Lower lobe of right lung (tissue), 2 donors: ENCODE results near the gene SLC9A9. TPM values are rescaled to one million over a fixed set of nuclear protein-coding genes. Genes with fewer than 3 reads are reported as not detected.
A peak's percentile ranks its signal among the peaks of the same experiment; 100 is the strongest.

Source experiments
- ATAC-seq, 2 donors: fragments of 200-7000 bp; cut with Tn5 transposase; one replicate each; pipeline ENCODE4 v1.9.1; 2020 to 2022; ENCODE audit warnings: mild to moderate bottlenecking in 2 of 2, moderate library complexity in 2 of 2
- DNase-seq: peaks from one replicate; pipeline ENCODE4 v3.0.0-alpha.2; 2020
- H3K27ac ChIP-seq: fragments of 200-600 bp; one replicate; pipeline ENCODE4 v1.8.0; 2022
- H3K27me3 ChIP-seq: fragments of 200-600 bp; one replicate; pipeline ENCODE4 v1.8.0; 2022; ENCODE audit warnings: low read depth
- H3K36me3 ChIP-seq: fragments of 200-600 bp; one replicate; pipeline ENCODE4 v1.8.0; 2022; ENCODE audit warnings: mild to moderate bottlenecking
- H3K4me1 ChIP-seq: fragments of 200-600 bp; one replicate; pipeline ENCODE4 v1.8.0; 2022
- H3K4me3 ChIP-seq: fragments of 200-600 bp; one replicate; pipeline ENCODE4 v1.8.0; 2022; ENCODE audit warnings: mild to moderate bottlenecking
- H3K9me3 ChIP-seq: fragments of 200-600 bp; one replicate; pipeline ENCODE4 v1.8.0; 2022
- CTCF ChIP-seq: fragments of 200-600 bp; IDR thresholded peaks from one replicate; pipeline ENCODE4 v1.8.0; 2022; ENCODE audit warnings: antibody characterized with exemption, mild to moderate bottlenecking
- intact Hi-C: fragments of 100-400 bp; cut with DNase I; formaldehyde crosslinking; loops from one replicate; pipeline ENCODE4 v1.11.0; 2022
- total RNA-seq: library from RNA; stranded (reverse); fragmentation: NEBNext Ultra II Directional; extraction: Animal tissue kit (Norgen Biotek cat#: 25700); gene quantifications from one replicate; pipeline ENCODE4 v1.2.1, GENCODE V29; 2021
- donor health status: DM: no; HTN: yes; CAD: no; lungs with severe emphysema.

The SLC9A9 gene
- total RNA-seq, 1 donor from 2014 or later, result 15.6 TPM

- no peaks in the 10 kb centered on the region for H3K36me3 ChIP-seq
- no peak overlapping the region for H3K27ac ChIP-seq
- H3K27me3 ChIP-seq, result no peaks in the 10 kb centered on the region
- H3K9me3 ChIP-seq, result no peaks in the 10 kb centered on the region
- DNase-seq (no peak), ATAC-seq (no peak)
- intact Hi-C loops, result no loop called here
- H3K4me3 ChIP-seq, result no peak overlapping the region
- TF ChIP-seq CTCF, result no peak
- no peaks in the 10 kb centered on the region for H3K4me1 ChIP-seq
These were observed 252.7 kb downstream of the SLC9A9 start for GRCh38 chr3:143595456-143596077.

GRCh38 chr3:143594206-143594605 lies 254.1 kb downstream of the SLC9A9 start:
- Histone ChIP-seq H3K36me3 (no peaks in the 10 kb centered on the region), H3K9me3 (no peaks in the 10 kb centered on the region), H3K27me3 (no peaks in the 10 kb centered on the region), H3K4me3 (no peak overlapping the region), H3K4me1 (no peaks in the 10 kb centered on the region), H3K27ac (no peak overlapping the region)
- ATAC-seq (no peak), DNase-seq (no peak)
- TF ChIP-seq CTCF, result no peak
- intact Hi-C loops, result no loop called here

- Histone ChIP-seq H3K36me3 (no peaks in the 10 kb centered on the region), H3K9me3 (no peaks in the 10 kb centered on the region), H3K4me1 (peaks cover 7% of the 10 kb centered on the region), H3K27ac (no peak overlapping the region), H3K27me3 (no peaks in the 10 kb centered on the region), H3K4me3 (no peak overlapping the region)
- ATAC-seq (no peak), DNase-seq (no peak)
- intact Hi-C loops, result no loop called here
- no peak for TF ChIP-seq CTCF
These were observed 257.6 kb downstream of the SLC9A9 start for GRCh38 chr3:143590660-143591059.

DNA sequence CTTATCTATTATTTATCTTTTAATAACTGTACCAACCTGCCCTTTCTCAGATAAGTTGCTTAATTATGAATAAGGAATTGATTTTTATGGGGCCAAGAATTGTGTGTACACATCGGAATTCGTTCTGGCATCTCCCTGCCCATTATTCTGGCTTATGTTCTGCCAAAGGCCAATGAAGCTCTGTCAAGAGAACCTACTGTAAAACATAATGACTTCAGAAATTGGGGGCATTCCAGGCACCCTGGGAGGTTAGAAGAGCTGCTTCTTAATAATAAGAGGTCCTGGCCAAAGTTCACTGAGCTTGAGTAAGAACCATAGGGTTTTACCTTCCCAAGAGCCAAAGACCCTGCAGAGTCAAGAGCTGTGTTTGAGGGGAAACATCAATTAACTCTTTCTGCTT lies 261.7 kb downstream of the SLC9A9 start:
- TF ChIP-seq CTCF, result no peak
- ATAC-seq, result no peak

DNA sequence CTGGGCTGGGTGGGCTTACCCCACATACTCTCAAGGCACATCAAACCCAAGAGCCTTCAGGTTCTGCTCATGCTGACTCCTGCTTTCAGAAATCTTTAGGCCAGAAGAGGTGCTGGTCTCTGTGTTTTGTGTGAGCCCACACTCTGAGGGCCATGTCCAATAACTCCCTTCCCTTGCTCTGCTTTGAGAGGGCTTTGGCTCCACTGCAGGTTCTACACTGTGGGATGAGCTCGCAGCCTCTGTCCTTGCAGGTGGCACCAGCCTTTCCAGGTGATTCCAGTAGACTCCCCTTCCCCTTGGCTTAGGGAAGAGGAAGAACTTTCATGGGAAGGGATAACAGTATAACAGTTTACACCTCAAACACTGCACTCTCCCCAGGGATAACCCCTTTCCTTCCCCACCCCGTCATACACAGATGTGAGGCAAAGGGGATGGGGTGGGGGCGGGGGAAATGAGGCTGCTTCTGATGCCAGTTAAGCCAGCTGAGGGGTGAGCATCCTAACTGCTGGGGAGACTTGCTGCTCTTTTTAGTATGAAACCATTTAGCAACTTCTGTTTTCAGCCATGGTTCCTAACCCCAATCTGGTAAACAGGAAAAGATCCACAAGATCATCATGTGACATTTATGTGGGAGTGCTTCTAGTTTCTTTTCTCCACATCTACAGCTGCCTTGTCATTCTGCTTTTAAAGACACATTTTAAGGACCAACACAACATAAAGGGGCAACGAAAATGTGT lies 262.4 kb downstream of the SLC9A9 start:
- H3K4me3 ChIP-seq, result no peak overlapping the region
- intact Hi-C loops, result no loop called here
- no peak overlapping the region for H3K27ac ChIP-seq
- H3K4me1 ChIP-seq, result peaks cover 8% of the 10 kb centered on the region
- H3K27me3 ChIP-seq, result no peaks in the 10 kb centered on the region
- H3K9me3 ChIP-seq, result no peaks in the 10 kb centered on the region
- ATAC-seq (peak; percentile 24 to 30), DNase-seq (no peak)
- no peak for TF ChIP-seq CTCF
- peaks cover under 1% of the 10 kb centered on the region for H3K36me3 ChIP-seq

More for the DNA sequence above, 261.7 kb downstream of the SLC9A9 start:
- Histone ChIP-seq H3K27me3 (no peaks in the 10 kb centered on the region), H3K27ac (no peak overlapping the region), H3K4me3 (no peak overlapping the region), H3K36me3 (no peaks in the 10 kb centered on the region), H3K4me1 (peaks cover 8% of the 10 kb centered on the region), H3K9me3 (no peaks in the 10 kb centered on the region)
- intact Hi-C loops, result no loop called here
- no peak for DNase-seq
